ENCODE measurements around the gene SERPINE1. TPM values are rescaled to one million over a fixed set of nuclear protein-coding genes. Genes with fewer than 3 reads are reported as not detected.
"Not testable (repeated sequence)": the region's sequence is repeated elsewhere in the genome, so short reads cannot be mapped to it uniquely, and the experiment has no call there.

The SERPINE1 gene
- total RNA-seq, 1 experiment from 2014 or later = 370 TPM

DNA sequence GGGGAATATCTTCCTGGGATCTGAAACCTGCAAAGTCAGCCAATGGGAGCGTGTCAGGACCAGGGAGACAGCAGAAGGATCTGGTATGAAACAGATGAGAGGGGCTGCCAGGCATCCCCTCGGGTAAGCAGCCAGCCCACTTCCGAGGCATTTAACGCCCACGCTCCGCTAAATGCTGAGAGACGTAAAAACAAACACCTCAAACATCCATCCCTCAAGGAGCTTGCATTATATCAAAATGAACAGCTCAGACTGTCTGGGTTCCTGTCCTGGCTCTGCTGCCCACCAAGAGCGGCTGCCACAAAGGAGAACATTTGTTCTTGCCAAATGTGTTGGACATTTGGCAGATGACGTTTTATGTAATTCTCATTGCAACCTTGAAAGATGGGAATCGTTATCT lies 7.0 kb upstream of the SERPINE1 start:
- no TSS peak for BruUV-seq (replicated peaks)
- Histone ChIP-seq H3K4me1 (ENCODE audit: control insufficient read depth, insufficient read depth, low read length) (peaks cover 71% of the 10 kb centered on the region), H3K4me3 (ENCODE audit: low read depth in 2 of 2, low read length in 2 of 2) (no peak overlapping the region), H3K27me3 (ENCODE audit: control insufficient read depth, insufficient read depth, low read length) (no peaks in the 10 kb centered on the region), H3K36me3 (ENCODE audit: control insufficient read depth, insufficient read depth, low read length) (no peaks in the 10 kb centered on the region), H3K27ac (ENCODE audit: low read length) (peak overlapping the region; percentile 81), H3K9me3 (ENCODE audit: control insufficient read depth, insufficient read depth, low read depth, low read length) (no peaks in the 10 kb centered on the region)
- DNase-seq (ENCODE audit: low read depth, low spot score) = no peak
- no peak for ATAC-seq
- ChIA-PET CTCF (interaction anchor here (0.6 to 0.7 kb wide), 2 partner anchors 23 to 124 kb away, joined by 3 to 5 read pairs; no protein-coding TSS in a partner anchor), POLR2A (interaction anchor here (0.7 to 1.3 kb wide), 2 partner anchors 8 to 19 kb away, joined by 9 to 15 read pairs; no protein-coding TSS in a partner anchor)
- TF ChIP-seq, protein P1, sequence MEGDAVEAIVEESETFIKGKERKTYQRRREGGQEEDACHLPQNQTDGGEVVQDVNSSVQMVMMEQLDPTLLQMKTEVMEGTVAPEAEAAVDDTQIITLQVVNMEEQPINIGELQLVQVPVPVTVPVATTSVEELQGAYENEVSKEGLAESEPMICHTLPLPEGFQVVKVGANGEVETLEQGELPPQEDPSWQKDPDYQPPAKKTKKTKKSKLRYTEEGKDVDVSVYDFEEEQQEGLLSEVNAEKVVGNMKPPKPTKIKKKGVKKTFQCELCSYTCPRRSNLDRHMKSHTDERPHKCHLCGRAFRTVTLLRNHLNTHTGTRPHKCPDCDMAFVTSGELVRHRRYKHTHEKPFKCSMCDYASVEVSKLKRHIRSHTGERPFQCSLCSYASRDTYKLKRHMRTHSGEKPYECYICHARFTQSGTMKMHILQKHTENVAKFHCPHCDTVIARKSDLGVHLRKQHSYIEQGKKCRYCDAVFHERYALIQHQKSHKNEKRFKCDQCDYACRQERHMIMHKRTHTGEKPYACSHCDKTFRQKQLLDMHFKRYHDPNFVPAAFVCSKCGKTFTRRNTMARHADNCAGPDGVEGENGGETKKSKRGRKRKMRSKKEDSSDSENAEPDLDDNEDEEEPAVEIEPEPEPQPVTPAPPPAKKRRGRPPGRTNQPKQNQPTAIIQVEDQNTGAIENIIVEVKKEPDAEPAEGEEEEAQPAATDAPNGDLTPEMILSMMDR (IDR thresholded peaks at IDR 0.05) = no peak
- TF ChIP-seq, protein P2, sequence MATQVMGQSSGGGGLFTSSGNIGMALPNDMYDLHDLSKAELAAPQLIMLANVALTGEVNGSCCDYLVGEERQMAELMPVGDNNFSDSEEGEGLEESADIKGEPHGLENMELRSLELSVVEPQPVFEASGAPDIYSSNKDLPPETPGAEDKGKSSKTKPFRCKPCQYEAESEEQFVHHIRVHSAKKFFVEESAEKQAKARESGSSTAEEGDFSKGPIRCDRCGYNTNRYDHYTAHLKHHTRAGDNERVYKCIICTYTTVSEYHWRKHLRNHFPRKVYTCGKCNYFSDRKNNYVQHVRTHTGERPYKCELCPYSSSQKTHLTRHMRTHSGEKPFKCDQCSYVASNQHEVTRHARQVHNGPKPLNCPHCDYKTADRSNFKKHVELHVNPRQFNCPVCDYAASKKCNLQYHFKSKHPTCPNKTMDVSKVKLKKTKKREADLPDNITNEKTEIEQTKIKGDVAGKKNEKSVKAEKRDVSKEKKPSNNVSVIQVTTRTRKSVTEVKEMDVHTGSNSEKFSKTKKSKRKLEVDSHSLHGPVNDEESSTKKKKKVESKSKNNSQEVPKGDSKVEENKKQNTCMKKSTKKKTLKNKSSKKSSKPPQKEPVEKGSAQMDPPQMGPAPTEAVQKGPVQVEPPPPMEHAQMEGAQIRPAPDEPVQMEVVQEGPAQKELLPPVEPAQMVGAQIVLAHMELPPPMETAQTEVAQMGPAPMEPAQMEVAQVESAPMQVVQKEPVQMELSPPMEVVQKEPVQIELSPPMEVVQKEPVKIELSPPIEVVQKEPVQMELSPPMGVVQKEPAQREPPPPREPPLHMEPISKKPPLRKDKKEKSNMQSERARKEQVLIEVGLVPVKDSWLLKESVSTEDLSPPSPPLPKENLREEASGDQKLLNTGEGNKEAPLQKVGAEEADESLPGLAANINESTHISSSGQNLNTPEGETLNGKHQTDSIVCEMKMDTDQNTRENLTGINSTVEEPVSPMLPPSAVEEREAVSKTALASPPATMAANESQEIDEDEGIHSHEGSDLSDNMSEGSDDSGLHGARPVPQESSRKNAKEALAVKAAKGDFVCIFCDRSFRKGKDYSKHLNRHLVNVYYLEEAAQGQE (IDR thresholded peaks at IDR 0.05; ENCODE audit: insufficient read depth in 1 of 2, low read depth in 2 of 2, low read length in 1 of 2) = no peak
- TF ChIP-seq POLR2AphosphoS5 (IDR thresholded peaks at IDR 0.05; ENCODE audit: low read depth, low read length) (no peak), SIN3A (IDR thresholded peaks at IDR 0.05; ENCODE audit: borderline replicate concordance, insufficient read depth, low read depth, low read length) (no peak), TCF7L2 (IDR thresholded peaks at IDR 0.05; ENCODE audit: low read depth, low read length) (no peak)
- in situ Hi-C loops (cut with HindIII; ENCODE audit: low pct_unique_long_range_greater_than_20kb, low sequenced_read_pairs) (no loop called here), intact Hi-C loops (cut with micrococcal nuclease; ENCODE audit: unreplicated experiment) (no loop called here)

DNA sequence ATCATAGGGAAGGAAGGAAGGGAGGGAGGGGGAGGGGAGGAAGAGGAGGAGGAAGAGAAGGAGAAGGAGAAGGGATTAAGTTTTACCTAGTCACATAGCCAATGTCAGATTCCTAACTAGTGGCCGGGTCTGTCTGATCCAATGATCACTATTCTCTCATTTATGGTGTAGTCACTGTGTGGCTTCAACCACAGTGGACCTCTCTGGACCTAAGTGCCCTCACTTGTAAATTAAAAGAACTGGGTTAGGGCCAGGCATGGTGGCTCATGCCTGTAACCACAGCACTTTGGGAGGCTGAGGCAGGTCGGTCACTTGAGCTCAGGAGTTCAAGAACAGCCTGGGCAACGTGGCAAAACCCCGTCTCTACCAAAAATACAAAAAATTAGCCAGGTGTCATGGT lies 6.6 kb upstream of the SERPINE1 start:
- ChIA-PET CTCF (interaction anchor here (0.7 kb wide), 1 partner anchor 124 kb away, joined by 3 read pairs; no protein-coding TSS in a partner anchor), POLR2A (interaction anchor here (1.3 kb wide), 1 partner anchor 19 kb away, joined by 15 read pairs; no protein-coding TSS in a partner anchor)
- DNase-seq (ENCODE audit: low read depth, low spot score) (no peak), ATAC-seq (no peak)
- BruUV-seq (replicated peaks) = no TSS peak
- no peaks in the 10 kb centered on the region for H3K27me3 ChIP-seq (ENCODE audit: control insufficient read depth, insufficient read depth, low read length)
- intact Hi-C loops (cut with micrococcal nuclease; ENCODE audit: unreplicated experiment) = no loop called here
- TF ChIP-seq, protein P2 (IDR thresholded peaks at IDR 0.05; ENCODE audit: insufficient read depth in 1 of 2, low read depth in 2 of 2, low read length in 1 of 2) = no peak
- TF ChIP-seq TCF7L2 (IDR thresholded peaks at IDR 0.05; ENCODE audit: low read depth, low read length) = no peak
- no peak for TF ChIP-seq SIN3A (IDR thresholded peaks at IDR 0.05; ENCODE audit: borderline replicate concordance, insufficient read depth, low read depth, low read length)
- TF ChIP-seq, protein P1 (IDR thresholded peaks at IDR 0.05) = no peak
- TF ChIP-seq POLR2AphosphoS5 (IDR thresholded peaks at IDR 0.05; ENCODE audit: low read depth, low read length) = no peak
- peak overlapping the region; percentile 81 for H3K27ac ChIP-seq (ENCODE audit: low read length)
- no peak overlapping the region for H3K4me3 ChIP-seq (ENCODE audit: low read depth in 2 of 2, low read length in 2 of 2)
- H3K9me3 ChIP-seq (ENCODE audit: control insufficient read depth, insufficient read depth, low read depth, low read length) = no peaks in the 10 kb centered on the region
- in situ Hi-C loops (cut with HindIII; ENCODE audit: low pct_unique_long_range_greater_than_20kb, low sequenced_read_pairs) = no loop called here
- peaks cover 76% of the 10 kb centered on the region for H3K4me1 ChIP-seq (ENCODE audit: control insufficient read depth, insufficient read depth, low read length)
- no peaks in the 10 kb centered on the region for H3K36me3 ChIP-seq (ENCODE audit: control insufficient read depth, insufficient read depth, low read length)

DNA sequence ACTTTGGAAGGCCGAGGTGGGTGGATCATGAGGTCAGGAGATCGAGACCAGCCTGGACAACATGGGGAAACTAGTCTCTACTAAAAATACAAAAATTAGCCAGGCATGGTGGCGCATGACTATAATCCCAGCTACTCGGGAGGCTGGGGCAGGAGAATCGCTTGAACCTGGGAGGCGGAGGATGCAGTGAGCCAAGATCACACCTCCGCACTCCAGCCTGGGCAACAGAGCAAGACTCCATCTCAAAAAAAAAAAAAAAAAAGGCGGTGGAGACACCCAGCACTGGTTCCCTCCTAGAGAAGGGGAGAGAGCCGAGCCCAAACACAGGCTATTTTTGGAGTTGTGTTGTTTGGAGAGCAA lies 5.3 kb upstream of the SERPINE1 start:
- POLR2A ChIA-PET = interaction anchor here (0.7 to 0.9 kb wide), 2 partner anchors 10 to 25 kb away, joined by 3 to 7 read pairs; no protein-coding TSS in a partner anchor
- Histone ChIP-seq H3K4me3 (ENCODE audit: low read depth in 2 of 2, low read length in 2 of 2) (peak overlapping the region in 1 of 2 experiments; percentile 19; a peak in 2 of 4 replicates), H3K27ac (ENCODE audit: low read length) (peak overlapping the region; percentile 98), H3K4me1 (ENCODE audit: control insufficient read depth, insufficient read depth, low read length) (peaks cover 85% of the 10 kb centered on the region)
- ATAC-seq; in situ Hi-C loops (cut with HindIII; ENCODE audit: low pct_unique_long_range_greater_than_20kb, low sequenced_read_pairs); BruUV-seq (replicated peaks); H3K9me3 ChIP-seq (ENCODE audit: control insufficient read depth, insufficient read depth, low read depth, low read length); DNase-seq (ENCODE audit: low read depth, low spot score); H3K36me3 ChIP-seq (ENCODE audit: control insufficient read depth, insufficient read depth, low read length); intact Hi-C loops (cut with micrococcal nuclease; ENCODE audit: unreplicated experiment); CTCF ChIA-PET; H3K27me3 ChIP-seq (ENCODE audit: control insufficient read depth, insufficient read depth, low read length): not testable (repeated sequence)
